Activated CD8-positive, alpha-beta memory T cell treated with anti-CD3 and anti-CD28 coated beads, Interleukin-2, amount 50 U/mL, for 1 hour (primary cell): ENCODE results near the gene BDH1.

Source experiments
- DNase-seq: peaks from one replicate; pipeline ENCODE4 v3.0.0-alpha.2; 2020; ENCODE audit errors: extremely low read depth

BDH1 gene

DNA sequence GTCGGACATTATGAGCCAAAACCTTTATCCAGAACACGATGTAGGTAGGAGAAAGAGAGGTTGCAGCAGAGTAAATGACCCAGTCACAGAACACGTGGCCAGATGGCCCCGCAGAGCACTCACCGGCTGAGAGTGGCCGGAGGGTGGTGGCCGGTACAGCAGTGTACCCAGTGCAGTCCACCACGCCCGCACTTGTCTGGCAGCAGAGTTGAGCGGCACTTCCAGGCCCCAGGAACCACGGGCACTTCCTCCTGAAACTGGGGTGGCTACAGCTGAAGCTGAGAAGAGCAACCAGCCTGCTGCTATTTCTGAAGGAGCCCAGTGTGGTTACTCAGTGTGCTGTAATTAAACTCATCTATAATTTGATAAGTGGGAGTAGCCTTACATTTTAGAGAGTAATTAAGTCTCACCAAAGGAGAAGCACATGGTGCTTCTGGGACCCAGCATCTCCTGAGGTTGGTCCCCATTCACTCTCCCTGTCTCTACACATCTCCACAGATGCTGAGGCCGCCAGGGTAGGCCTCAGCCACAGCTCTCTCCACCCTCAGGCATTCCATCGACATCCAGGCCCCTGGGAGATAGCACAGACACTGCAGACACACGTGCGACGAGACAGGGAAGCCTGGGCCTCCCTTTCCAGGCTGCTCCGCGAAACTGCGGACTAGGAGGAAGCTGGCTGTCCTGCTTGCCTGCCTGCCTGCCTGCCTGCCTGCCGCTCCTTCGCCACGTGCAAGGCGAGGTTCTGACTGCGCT lies 49.8 kb downstream of the BDH1 start:
- DNase-seq, result no peak

DNA sequence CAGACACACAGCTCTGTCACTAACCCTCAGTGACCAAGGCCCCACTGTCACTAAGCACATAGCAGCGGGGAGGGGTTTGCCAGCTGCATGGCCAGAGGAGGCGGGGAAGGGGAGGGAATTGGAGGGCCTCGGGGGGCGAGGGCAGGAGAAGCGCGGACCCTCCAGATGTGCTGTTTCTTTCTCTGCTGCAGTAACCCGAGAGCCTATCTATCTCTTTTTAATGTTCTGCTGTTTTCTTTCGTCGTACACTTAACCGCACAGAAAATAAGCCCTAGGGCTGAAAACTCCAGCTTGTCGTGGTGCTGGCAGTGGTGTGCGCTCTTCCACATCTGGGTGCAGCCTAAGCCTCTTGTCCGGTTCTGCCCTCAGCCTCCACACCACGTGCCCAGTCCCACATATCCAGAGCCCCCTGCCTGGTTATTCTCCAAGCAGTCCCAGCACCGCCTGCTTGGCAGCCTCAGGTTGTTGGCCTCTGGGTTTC lies 51.1 kb downstream of the BDH1 start:
- no peak for DNase-seq

DNA sequence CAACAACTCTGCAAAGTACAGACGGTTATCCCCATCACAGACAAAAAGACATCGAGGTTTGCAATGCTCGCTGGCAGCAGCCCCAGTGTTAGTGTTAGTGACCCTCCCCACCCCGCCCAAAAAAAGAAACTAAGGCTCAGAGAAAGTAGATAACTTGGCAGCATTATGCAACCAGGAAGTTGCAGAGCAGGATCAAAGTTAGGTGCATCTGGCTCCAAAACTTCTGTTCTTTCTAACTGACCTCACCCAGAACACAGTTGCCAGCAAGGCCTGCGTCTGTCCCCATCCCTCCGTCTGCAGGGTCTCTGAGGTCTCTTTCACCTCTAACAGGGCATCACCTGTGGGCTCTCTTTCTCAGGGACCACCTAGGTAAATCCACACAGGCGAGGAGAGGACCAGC lies 51.5 kb downstream of the BDH1 start:
- no peak for DNase-seq

DNA sequence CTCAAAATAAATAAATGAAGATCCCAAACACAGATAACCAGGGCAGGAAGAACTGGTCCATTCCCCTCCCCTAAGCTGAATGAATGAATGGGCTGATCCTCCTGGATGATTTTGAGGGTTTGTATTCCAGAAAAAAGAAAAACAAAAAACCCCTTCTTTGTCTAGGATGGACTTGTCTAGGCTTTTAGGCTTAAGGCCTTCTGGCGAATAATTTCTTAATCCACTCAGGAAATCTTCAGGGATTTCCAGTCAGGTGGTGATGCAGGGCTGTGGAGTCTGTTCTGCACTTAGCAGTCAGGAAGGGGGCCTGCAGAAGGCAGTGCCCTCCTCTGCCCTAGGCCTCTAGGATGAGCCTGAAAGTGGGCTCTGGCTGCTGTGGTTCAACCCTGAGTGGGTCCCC lies 52.1 kb downstream of the BDH1 start:
- no peak for DNase-seq

DNA sequence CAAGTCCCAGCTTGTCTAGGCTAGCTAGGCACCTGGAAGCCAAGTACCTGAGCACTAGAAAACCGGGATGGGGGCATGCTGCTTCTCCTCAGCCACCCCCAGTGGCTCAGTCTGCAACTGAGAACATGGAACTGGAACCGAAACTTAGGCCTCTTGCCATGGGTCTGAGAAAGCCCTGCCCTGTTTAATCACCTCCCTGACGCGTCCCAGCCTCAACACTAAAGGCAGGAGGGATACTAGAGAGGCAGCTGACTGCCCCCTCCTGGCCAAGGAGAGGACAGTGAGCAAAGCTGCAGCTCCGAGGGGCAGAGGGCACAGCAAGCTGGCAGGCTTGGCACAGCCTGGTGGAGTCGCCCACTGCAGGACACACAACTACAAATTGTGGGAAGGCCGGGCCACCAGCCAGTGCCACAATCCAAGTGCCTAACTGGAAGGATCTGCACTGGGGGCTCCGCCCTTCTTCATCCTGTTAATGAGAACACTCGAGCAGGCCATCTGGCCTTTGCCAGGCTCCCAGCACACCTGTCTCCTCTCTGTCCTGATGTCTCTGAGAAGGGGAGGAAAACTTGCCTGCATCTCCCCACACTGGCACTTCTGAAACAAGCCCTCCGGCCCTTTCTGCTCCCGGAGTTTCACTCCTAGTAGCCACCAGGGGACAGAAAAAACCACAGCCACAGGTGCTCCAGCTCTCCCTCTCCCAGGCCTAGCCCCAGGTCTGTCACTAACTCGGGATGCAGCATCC lies 53.7 kb downstream of the BDH1 start:
- DNase-seq, result no peak

DNA sequence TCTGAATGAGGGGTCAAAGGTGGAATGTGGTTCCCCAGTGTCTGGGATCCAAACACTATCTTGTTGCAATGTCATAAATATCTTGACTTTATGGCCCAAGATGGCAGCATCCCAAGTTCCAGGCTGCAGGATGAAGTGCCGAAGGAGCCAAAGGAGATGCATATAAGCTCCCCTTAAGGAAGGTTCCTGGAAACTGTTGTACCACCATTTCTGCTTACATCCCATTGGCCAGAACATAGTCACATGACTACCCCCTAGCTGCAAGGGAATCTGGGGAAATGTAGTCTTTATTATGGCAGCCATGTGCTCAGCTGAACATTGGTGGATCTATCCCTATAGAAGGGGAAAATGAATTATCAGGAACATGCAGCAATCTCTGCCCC lies 54.3 kb downstream of the BDH1 start:
- DNase-seq, result no peak

DNA sequence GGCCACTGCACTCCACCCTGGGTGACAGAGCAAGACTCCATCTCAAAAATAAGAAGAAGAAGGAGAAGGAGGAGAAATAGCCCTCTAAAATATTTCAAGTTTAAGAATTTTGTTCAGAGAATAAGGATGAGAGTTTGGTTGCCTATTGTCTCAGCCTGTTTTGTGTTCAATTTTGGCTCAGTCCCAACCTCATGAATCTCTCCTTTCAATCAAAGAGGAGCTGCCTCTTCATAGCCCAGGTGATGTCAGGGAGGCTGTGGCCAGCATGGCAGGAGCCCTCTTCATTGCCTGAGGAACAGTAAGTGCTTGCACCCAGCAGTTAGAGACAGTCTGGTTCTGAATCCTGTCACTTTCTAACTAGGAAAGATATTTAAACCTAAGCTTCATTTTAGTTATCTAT lies 55.0 kb downstream of the BDH1 start:
- DNase-seq, result no peak

DNA sequence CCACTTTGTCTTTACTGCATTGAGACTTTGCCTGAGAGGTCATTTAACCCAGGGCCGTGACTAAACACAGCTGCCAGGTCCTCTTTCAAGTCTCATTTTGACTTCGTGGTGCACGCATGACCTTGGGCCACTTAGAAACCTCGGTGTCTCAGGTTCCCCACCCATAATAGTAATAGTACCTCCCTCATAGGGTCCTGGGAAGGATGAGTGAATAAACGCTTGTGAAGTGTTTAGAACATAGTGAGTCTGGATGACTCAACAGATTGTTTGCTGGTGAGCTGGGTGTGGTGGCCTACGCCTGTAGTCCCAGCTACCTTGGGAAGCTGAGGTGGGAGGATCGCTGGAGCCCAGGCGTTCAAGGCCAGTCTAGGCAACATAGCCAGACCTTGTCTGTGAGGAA lies 56.3 kb downstream of the BDH1 start:
- no peak for DNase-seq

DNA sequence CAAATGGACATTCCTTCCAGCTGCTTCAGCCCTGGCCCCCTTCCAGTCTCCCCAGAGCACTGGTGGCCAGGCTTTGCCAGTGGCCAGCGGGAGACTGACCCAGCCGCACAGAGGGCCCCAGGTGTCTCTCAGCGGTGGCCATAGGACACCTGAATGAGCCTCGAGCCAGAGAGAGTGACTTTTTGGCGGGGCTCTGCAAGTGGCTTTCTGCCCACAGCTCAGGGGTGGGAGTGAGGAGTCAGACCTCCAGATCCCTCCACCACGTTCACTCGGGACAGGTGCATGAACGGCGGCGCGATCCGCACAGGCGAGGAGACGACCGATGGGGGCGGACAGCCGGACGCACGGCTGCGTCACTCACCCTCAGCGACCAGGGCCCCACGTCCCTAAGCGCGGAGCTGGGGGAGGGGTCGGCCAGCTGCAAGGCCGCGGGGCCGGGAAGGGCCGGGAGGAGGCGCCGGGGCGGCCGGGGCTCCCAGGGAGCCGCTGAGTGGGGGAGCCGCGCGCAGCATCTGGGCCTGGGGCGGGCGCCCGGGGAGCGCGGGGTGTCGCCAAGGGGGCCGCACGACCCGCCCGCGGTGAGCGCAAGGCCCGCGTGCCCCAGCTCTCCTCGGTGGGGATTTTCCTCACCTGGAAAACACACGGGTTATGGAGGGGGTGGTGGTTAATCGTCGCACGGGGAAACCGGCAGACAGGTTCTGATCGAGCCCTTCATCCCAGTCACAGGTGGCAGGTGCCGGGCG lies 57.1 kb downstream of the BDH1 start:
- DNase-seq, result no peak

DNA sequence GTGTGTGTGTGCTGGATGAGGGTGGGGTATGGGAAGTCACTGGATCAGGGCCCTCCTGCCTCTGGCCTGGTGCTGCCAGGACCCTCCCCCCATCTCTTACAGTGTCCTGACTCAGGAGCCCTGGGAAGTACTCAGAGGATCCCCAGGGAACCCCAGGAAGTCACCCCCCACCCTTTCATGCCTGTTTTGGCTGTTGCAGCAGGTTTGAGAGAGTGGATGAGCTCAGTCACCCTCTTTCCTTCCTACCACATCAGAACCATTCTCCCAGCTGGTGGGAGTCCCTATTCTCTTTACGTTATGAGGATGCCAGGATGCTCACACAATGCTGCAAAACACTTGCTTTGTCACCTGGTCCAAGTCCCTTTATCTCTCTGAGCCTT lies 59.0 kb downstream of the BDH1 start:
- DNase-seq, result no peak

DNA sequence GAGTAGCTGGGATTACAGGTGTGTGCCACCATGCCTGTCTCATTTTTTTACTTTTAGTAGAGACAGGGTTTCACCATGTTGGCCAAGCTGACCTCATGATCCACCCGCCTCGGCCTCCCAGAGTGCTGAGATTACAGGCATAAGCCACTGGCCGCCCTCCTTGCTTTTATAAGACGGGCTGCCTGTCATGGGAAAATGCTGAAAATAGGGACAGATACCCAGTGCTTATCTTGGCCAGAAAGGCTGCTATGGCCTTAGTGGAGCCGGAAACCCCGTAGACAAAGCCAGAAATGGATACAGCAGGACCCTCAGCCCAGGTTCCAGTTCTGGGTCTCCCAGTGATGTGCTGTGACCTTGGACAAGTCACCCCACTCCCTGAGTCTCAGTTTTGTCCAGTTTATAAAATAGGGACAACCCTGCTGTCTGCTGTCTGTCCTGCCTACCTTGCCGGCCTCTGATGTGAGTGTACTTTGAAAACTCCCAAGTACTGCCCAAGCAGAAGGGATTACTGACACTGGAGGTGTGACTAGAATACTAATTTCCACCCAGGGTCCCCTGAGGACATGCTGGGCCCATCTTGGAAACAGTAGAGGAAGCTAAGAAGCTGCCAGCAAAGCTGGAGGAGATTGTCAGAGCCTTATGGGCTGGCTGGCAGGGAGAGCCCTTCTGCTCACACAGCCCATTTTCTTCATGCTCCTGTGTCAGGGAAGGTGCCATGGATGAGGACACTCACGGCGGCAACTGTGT lies 59.6 kb downstream of the BDH1 start:
- DNase-seq, result no peak

DNA sequence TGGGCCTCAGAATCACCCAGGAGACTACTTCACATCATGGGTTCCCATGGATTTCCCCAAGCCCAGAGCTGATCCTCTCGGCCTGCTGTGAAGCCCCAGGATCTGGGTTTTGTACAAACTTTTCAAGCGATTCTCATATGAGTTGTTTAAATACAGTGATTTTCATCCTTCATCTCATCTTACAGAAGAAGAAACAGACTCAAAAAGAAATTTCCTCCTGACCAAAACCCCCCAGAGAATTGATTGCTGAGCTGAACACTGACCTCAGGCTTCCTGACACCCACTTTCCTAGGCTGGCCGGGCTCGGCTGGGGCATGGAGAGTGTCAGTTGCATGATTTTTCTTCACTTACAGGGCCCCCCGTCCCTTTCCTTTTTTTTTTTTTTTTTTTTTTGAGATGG lies 60.3 kb downstream of the BDH1 start:
- no peak for DNase-seq

DNA sequence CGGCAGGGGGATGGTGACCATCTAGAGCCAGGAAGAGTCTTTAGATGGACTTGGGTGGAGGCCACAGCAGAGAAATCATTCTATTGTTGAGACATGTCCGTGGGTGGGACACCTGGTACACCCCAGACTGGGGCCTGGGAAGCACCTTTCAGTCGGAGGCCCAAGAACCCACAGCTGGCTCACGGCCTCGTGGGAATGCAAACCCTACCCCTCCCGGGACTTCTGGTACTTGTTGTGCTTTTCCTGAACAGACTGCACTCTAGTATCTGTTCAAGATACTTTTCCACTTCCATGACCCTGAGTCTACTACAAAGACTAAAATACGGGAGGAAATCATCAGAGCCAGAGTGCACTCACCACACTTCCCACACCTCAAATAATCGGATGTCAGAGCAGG lies 60.7 kb downstream of the BDH1 start:
- no peak for DNase-seq

DNA sequence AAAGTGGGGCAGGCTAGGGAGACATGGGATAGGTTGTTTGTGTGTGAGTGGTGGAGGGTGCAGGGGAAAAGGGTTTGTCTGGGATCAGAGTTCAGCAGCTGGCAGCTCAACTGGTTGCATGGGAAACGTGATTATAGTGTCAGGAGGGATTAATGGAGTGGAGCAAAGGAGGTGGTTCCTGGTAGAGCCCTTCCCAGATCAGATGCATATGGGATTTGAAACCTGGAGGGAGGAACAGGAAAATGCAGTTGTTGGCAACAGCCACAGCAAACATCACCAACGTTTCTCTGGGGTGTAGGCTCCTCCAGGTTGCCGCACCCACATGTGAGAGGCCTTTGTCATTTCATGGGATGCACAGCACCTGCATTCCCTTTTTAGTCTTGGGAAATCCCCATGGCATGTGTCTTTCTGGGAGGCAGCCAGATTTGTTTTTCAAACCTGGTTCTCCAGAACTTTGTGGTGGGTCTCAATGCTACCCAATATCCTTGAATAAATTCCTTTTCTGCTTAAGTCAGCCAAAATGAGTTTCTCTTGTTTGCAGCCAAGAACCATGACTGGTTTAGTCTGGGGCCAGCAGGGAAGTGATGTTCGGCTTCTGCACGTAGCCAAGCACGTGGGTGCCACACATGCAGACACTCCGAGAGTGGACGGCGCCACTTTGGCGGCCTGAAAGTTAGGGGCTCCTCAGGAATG lies 61.3 kb downstream of the BDH1 start:
- DNase-seq, result no peak

DNA sequence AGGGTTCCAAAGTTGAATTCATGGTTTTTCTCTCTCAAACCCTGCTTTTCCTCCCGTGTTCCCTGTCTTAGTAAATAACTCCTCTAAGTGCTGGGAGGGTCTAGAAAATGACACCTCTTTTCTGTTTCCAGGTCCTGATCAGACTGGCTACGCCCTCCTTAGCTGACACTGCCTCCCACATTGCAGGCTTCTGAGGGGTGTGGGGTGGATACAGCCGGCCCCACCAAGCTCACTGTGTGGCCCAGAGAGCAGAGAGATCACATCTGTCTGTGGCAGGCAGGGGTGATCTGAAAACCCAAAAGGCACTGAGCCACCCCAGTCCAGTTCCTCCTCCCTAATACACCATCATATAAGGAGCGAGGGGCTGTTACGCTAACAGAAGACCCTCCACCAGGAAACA lies 62.7 kb downstream of the BDH1 start:
- DNase-seq, result no peak

DNA sequence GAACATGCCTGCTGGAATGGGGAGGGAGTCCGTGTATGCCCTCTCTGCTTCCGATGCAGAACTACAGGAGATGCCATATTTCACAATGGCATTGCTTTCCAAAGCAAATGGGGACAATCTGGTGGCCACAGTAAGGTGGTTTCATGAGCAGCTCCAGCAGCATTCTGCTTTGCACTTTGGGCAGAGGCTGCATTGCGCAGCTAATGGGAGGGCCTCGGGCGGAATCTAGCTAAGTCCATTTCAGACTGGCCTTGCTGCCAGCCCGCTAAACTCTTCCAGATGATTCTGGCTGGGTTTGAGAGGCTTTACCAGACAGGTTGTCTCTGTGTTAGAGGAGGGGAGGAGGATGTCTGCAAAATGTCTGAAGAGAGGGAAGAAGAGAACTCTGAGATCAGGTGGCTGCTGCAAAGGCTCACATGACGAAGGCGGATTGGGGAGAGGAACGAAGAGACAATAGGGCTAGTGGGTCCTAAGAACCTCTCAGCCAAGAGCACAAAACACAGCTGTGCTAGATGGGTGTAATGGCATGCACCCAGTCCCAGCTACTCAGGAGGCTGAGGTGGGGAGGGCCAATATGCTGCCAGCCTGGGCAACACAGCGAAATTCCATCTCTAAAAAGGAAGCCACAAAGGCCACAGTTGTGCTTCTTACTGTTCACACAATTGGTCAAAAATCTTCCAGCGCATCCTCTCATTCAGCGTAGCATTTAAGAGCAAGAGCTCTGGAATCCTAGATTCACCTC lies 63.7 kb downstream of the BDH1 start:
- DNase-seq, result no peak

DNA sequence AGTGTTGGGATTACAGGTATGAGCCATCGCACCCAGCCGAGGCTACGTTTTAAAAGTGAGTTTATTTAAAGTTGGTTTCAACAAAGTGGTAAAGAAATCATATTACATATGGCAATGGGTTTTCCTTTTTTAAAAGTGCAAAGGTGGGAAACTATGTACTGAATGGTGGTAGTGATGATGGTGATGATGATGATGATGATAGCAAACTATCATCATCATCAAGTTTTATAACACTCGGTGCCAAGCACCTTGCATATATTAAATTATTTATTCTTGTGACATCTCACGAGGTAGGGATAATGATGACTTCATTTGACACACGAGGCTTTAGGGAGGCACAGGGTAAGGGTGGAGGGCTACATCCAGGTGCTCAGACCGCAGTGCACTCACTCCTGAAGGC lies 64.3 kb downstream of the BDH1 start:
- no peak for DNase-seq

DNA sequence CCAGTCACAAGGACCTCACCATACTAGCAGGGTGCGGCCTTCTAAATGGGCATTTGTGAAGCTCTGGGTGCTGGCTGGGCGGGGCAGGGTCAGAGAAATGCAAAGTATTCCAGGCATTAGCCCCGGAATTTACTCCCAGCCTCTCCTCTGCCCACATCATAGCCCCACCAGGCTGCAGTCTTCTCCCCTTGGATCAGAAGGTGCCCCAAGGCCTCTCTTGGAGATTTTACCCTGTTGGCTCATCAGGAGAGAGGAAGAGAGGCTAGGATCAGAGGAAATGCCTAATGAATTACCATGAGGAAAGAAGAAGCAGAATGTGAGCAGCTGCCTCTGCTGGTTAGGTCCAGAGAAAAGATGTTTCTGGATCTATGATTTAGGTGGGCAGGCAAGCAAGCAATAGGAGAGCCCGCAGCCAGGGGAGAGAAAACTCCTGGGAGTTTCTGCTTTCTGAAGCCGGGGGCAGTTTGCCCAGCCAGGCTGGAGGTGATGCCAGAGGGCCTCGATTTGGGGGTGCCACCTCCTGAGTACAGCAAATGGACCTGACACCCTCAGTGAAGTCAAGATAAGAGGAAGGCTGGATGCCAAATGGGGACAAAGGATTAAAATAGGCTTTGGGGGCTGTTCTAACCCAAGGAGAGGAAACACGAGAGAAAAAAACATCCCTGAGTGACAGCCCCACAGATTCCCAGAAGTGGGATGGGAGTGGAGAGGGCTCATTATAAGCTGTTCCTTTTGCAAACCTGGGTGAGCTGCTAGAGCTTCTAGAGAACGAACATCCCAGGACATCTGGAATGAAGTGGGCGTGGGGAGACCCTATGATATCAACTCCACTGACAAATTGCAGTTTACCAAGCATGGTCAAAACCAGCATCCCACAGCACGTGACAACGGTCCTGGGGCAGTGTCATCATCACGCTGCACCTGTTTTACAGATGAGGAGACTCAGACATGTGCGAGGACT lies 65.4 kb downstream of the BDH1 start:
- DNase-seq, result no peak

DNA sequence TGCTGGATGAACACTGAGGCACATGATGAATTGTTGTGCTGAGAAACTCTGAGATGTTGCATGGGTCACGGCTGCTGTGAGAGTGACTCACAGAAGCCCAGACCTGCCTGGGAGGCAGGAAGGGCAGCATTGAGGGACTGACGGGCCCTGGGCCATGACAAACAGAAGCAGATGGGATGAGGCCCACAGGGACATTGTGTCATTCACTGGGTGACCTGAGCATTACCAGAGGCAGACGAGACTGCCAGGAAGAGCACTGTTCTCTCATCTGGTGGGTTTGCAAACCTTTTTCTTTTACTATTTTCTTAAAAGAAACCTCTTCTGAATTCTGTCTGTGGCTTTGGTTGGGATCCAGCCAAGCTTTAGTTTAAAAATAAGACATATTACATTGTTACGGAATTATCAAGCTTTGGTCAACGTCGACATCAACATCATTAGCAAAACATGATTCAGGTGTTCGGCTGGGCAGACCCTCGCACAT lies 67.8 kb downstream of the BDH1 start:
- DNase-seq, result no peak
